Measurements from ENCODE around the gene PLCD3.

Gene PLCD3

GRCh38 chr17:45103269-45103795 lies 29.0 kb downstream of the PLCD3 start:
- peaks cover 6% of the 10 kb centered on the region for H3K4me1 ChIP-seq (ENCODE audit: insufficient read depth, low read length)
- H3K36me3 ChIP-seq (ENCODE audit: insufficient read depth, low read length), result peaks cover 76% of the 10 kb centered on the region
- H3K9me3 ChIP-seq (ENCODE audit: low read length), result no peaks in the 10 kb centered on the region
- no peaks in the 10 kb centered on the region for H3K27me3 ChIP-seq (ENCODE audit: insufficient read depth, low read length)
- H2AFZ ChIP-seq (ENCODE audit: low read depth, low read length), result no peak overlapping the region
- H3K4me3 ChIP-seq (ENCODE audit: low read length), result no peak overlapping the region

GRCh38 chr17:45102856-45103255 lies 29.5 kb downstream of the PLCD3 start:
- Histone ChIP-seq H3K27me3 (ENCODE audit: insufficient read depth, low read length) (no peaks in the 10 kb centered on the region), H3K36me3 (ENCODE audit: insufficient read depth, low read length) (peaks cover 76% of the 10 kb centered on the region), H2AFZ (ENCODE audit: low read depth, low read length) (no peak overlapping the region), H3K9me3 (ENCODE audit: low read length) (no peaks in the 10 kb centered on the region), H3K4me1 (ENCODE audit: insufficient read depth, low read length) (peaks cover 6% of the 10 kb centered on the region), H3K4me3 (ENCODE audit: low read length) (no peak overlapping the region)

- Histone ChIP-seq H3K36me3 (ENCODE audit: insufficient read depth, low read length) (peaks cover 78% of the 10 kb centered on the region), H3K27me3 (ENCODE audit: insufficient read depth, low read length) (no peaks in the 10 kb centered on the region), H3K9me3 (ENCODE audit: low read length) (no peaks in the 10 kb centered on the region), H2AFZ (ENCODE audit: low read depth, low read length) (no peak overlapping the region), H3K4me3 (ENCODE audit: low read length) (no peak overlapping the region), H3K4me1 (ENCODE audit: insufficient read depth, low read length) (peaks cover 5% of the 10 kb centered on the region)
These were observed 30.2 kb downstream of the PLCD3 start for GRCh38 chr17:45101883-45102811.

- peaks cover 78% of the 10 kb centered on the region for H3K36me3 ChIP-seq (ENCODE audit: insufficient read depth, low read length)
These were observed 30.8 kb downstream of the PLCD3 start for GRCh38 chr17:45101546-45101882.

GRCh38 chr17:45098869-45099616 lies 33.3 kb downstream of the PLCD3 start:
- Histone ChIP-seq H3K9me3 (ENCODE audit: low read length) (no peaks in the 10 kb centered on the region), H3K27me3 (ENCODE audit: insufficient read depth, low read length) (no peaks in the 10 kb centered on the region), H2AFZ (ENCODE audit: low read depth, low read length) (no peak overlapping the region), H3K4me3 (ENCODE audit: low read length) (no peak overlapping the region), H3K4me1 (ENCODE audit: insufficient read depth, low read length) (no peaks in the 10 kb centered on the region), H3K36me3 (ENCODE audit: insufficient read depth, low read length) (peaks cover 67% of the 10 kb centered on the region)

More at GRCh38 chr17:45101546-45101882, 30.8 kb downstream of the PLCD3 start:
- no peaks in the 10 kb centered on the region for H3K9me3 ChIP-seq (ENCODE audit: low read length)
- H2AFZ ChIP-seq (ENCODE audit: low read depth, low read length), result no peak overlapping the region
- no peak overlapping the region for H3K4me3 ChIP-seq (ENCODE audit: low read length)
- no peaks in the 10 kb centered on the region for H3K4me1 ChIP-seq (ENCODE audit: insufficient read depth, low read length)
- H3K27me3 ChIP-seq (ENCODE audit: insufficient read depth, low read length), result no peaks in the 10 kb centered on the region

- H3K4me1 ChIP-seq (ENCODE audit: insufficient read depth, low read length), result no peaks in the 10 kb centered on the region
- H3K27me3 ChIP-seq (ENCODE audit: insufficient read depth, low read length), result no peaks in the 10 kb centered on the region
- H3K36me3 ChIP-seq (ENCODE audit: insufficient read depth, low read length), result peaks cover 67% of the 10 kb centered on the region
- H2AFZ ChIP-seq (ENCODE audit: low read depth, low read length), result no peak overlapping the region
- no peak overlapping the region for H3K4me3 ChIP-seq (ENCODE audit: low read length)
- no peaks in the 10 kb centered on the region for H3K9me3 ChIP-seq (ENCODE audit: low read length)
These were observed 34.0 kb downstream of the PLCD3 start for GRCh38 chr17:45098081-45098868.

- Histone ChIP-seq H3K27me3 (ENCODE audit: insufficient read depth, low read length) (no peaks in the 10 kb centered on the region), H2AFZ (ENCODE audit: low read depth, low read length) (no peak overlapping the region), H3K4me1 (ENCODE audit: insufficient read depth, low read length) (no peaks in the 10 kb centered on the region), H3K4me3 (ENCODE audit: low read length) (no peak overlapping the region), H3K9me3 (ENCODE audit: low read length) (no peaks in the 10 kb centered on the region), H3K36me3 (ENCODE audit: insufficient read depth, low read length) (peaks cover 64% of the 10 kb centered on the region)
These were observed 35.4 kb downstream of the PLCD3 start for GRCh38 chr17:45096926-45097325.

GRCh38 chr17:45096141-45096540 lies 36.2 kb downstream of the PLCD3 start:
- Histone ChIP-seq H3K27me3 (ENCODE audit: insufficient read depth, low read length) (no peaks in the 10 kb centered on the region), H3K36me3 (ENCODE audit: insufficient read depth, low read length) (peaks cover 67% of the 10 kb centered on the region), H3K4me3 (ENCODE audit: low read length) (no peak overlapping the region), H3K9me3 (ENCODE audit: low read length) (no peaks in the 10 kb centered on the region), H3K4me1 (ENCODE audit: insufficient read depth, low read length) (no peaks in the 10 kb centered on the region), H2AFZ (ENCODE audit: low read depth, low read length) (no peak overlapping the region)

- H3K4me3 ChIP-seq (ENCODE audit: low read length), result no peak overlapping the region
- no peaks in the 10 kb centered on the region for H3K9me3 ChIP-seq (ENCODE audit: low read length)
- peaks cover 78% of the 10 kb centered on the region for H3K36me3 ChIP-seq (ENCODE audit: insufficient read depth, low read length)
- no peaks in the 10 kb centered on the region for H3K27me3 ChIP-seq (ENCODE audit: insufficient read depth, low read length)
- peaks cover 3% of the 10 kb centered on the region for H3K4me1 ChIP-seq (ENCODE audit: insufficient read depth, low read length)
- H2AFZ ChIP-seq (ENCODE audit: low read depth, low read length), result no peak overlapping the region
These were observed 38.7 kb downstream of the PLCD3 start for GRCh38 chr17:45093444-45094110.

- H3K4me1 ChIP-seq (ENCODE audit: insufficient read depth, low read length), result peaks cover 3% of the 10 kb centered on the region
- H3K4me3 ChIP-seq (ENCODE audit: low read length), result no peak overlapping the region
- peaks cover 77% of the 10 kb centered on the region for H3K36me3 ChIP-seq (ENCODE audit: insufficient read depth, low read length)
These were observed 39.3 kb downstream of the PLCD3 start for GRCh38 chr17:45092911-45093430.

GRCh38 chr17:45091778-45092425 lies 40.4 kb downstream of the PLCD3 start:
- Histone ChIP-seq H3K4me3 (ENCODE audit: low read length) (no peak overlapping the region), H3K27me3 (ENCODE audit: insufficient read depth, low read length) (no peaks in the 10 kb centered on the region), H3K4me1 (ENCODE audit: insufficient read depth, low read length) (peaks cover 3% of the 10 kb centered on the region), H3K9me3 (ENCODE audit: low read length) (no peaks in the 10 kb centered on the region), H2AFZ (ENCODE audit: low read depth, low read length) (no peak overlapping the region), H3K36me3 (ENCODE audit: insufficient read depth, low read length) (peaks cover 76% of the 10 kb centered on the region)

More at GRCh38 chr17:45092911-45093430, 39.3 kb downstream of the PLCD3 start:
- H3K27me3 ChIP-seq (ENCODE audit: insufficient read depth, low read length), result no peaks in the 10 kb centered on the region
- no peaks in the 10 kb centered on the region for H3K9me3 ChIP-seq (ENCODE audit: low read length)
- H2AFZ ChIP-seq (ENCODE audit: low read depth, low read length), result no peak overlapping the region

- H3K9me3 ChIP-seq (ENCODE audit: low read length), result no peaks in the 10 kb centered on the region
- H3K36me3 ChIP-seq (ENCODE audit: insufficient read depth, low read length), result peaks cover 73% of the 10 kb centered on the region
These were observed 41.6 kb downstream of the PLCD3 start for GRCh38 chr17:45090711-45091110.

More at GRCh38 chr17:45090711-45091110, 41.6 kb downstream of the PLCD3 start:
- Histone ChIP-seq H3K4me3 (ENCODE audit: low read length) (no peak overlapping the region), H2AFZ (ENCODE audit: low read depth, low read length) (no peak overlapping the region), H3K4me1 (ENCODE audit: insufficient read depth, low read length) (peaks cover 3% of the 10 kb centered on the region), H3K27me3 (ENCODE audit: insufficient read depth, low read length) (no peaks in the 10 kb centered on the region)

All from neuron (in vitro differentiated cells).